Measurements from ENCODE around the gene CTDNEP1. TPM values are rescaled to one million over a fixed set of nuclear protein-coding genes. Genes with fewer than 3 reads are reported as not detected.

Gene CTDNEP1
- total RNA-seq, 2 experiments from 2014 or later = 79.3 to 80.7 TPM

GRCh38 chr17:7208027-7208571, 43.4 kb downstream of the CTDNEP1 start:
- Histone ChIP-seq H3K9me3 (ENCODE audit: control insufficient read depth in 1 of 2, insufficient read depth in 1 of 2, low read length in 2 of 2) (no peaks in the 10 kb centered on the region), H3K27ac (ENCODE audit: low read depth in 1 of 2, low read length in 2 of 2) (no peak overlapping the region), H3K4me1 (ENCODE audit: insufficient read depth, low read length) (peaks cover 40% of the 10 kb centered on the region), H3K36me3 (ENCODE audit: insufficient read depth, low read length) (peaks cover 2% of the 10 kb centered on the region), H3K27me3 (ENCODE audit: control insufficient read depth in 1 of 2, insufficient read depth in 2 of 2, low read length in 2 of 2) (no peaks in the 10 kb centered on the region), H3K4me3 (ENCODE audit: low read length) (no peak overlapping the region)
- CTCF ChIA-PET = no interaction called here
- Mint-ChIP-seq H3K9me3 (no peaks in the 10 kb centered on the region), H3K27ac (peak overlapping the region; percentile 43), H3K4me3 (no peak overlapping the region), H3K27me3 (peaks cover 5% of the 10 kb centered on the region), H3K36me3 (ENCODE audit: low read depth) (peaks cover 8% of the 10 kb centered on the region), H3K4me1 (ENCODE audit: low read depth) (peaks cover 43% of the 10 kb centered on the region)
- no peak for TF ChIP-seq CTCF (IDR thresholded peaks at IDR 0.05)
- intact Hi-C loops (cut with DNase I, micrococcal nuclease) = no loop called here
- POLR2A ChIA-PET = no interaction called here
- DNase-seq = peak in 1 of 14 experiments; percentile 57
- no peak for ATAC-seq (ENCODE audit: poor library complexity)

GRCh38 chr17:7207120-7208001, 44.2 kb downstream of the CTDNEP1 start:
- Histone ChIP-seq H3K4me3 (ENCODE audit: low read length) (no peak overlapping the region), H3K36me3 (ENCODE audit: insufficient read depth, low read length) (peaks cover 2% of the 10 kb centered on the region), H3K27ac (ENCODE audit: low read depth in 1 of 2, low read length in 2 of 2) (peak overlapping the region in 1 of 2 donors; percentile 86), H3K9me3 (ENCODE audit: control insufficient read depth in 1 of 2, insufficient read depth in 1 of 2, low read length in 2 of 2) (no peaks in the 10 kb centered on the region), H3K4me1 (ENCODE audit: insufficient read depth, low read length) (peaks cover 39% of the 10 kb centered on the region), H3K27me3 (ENCODE audit: control insufficient read depth in 1 of 2, insufficient read depth in 2 of 2, low read length in 2 of 2) (no peaks in the 10 kb centered on the region)
- peak in 2 of 14 experiments; percentile 42 to 61 for DNase-seq
- peaks cover 14% of the 10 kb centered on the region for H3K36me3 Mint-ChIP-seq (ENCODE audit: low read depth)
- ChIA-PET POLR2A (no interaction called here), CTCF (no interaction called here)
- H3K27me3 Mint-ChIP-seq = peaks cover 5% of the 10 kb centered on the region
- intact Hi-C loops (cut with DNase I, micrococcal nuclease) = no loop called here
- no peaks in the 10 kb centered on the region for H3K9me3 Mint-ChIP-seq
- no peak for TF ChIP-seq CTCF (IDR thresholded peaks at IDR 0.05)
- H3K4me3 Mint-ChIP-seq = no peak overlapping the region
- peak overlapping the region; percentile 87 for H3K27ac Mint-ChIP-seq
- no peak for ATAC-seq (ENCODE audit: poor library complexity)
- H3K4me1 Mint-ChIP-seq (ENCODE audit: low read depth) = peaks cover 45% of the 10 kb centered on the region

GRCh38 chr17:7205561-7205960, 46.0 kb downstream of the CTDNEP1 start:
- intact Hi-C loops (cut with DNase I, micrococcal nuclease) = loop anchor here (1.0 kb wide), 3 partner anchors 9 to 230 kb away; partner anchors contain the start of genes DVL2 (in 1 of the 2) and TMEM102 (in 1 of the 2)
- Mint-ChIP-seq H3K36me3 (ENCODE audit: low read depth) (peaks cover 15% of the 10 kb centered on the region), H3K4me1 (ENCODE audit: low read depth) (peaks cover 41% of the 10 kb centered on the region), H3K9me3 (no peaks in the 10 kb centered on the region), H3K27ac (peak overlapping the region; percentile 87), H3K27me3 (no peaks in the 10 kb centered on the region), H3K4me3 (peak overlapping the region; percentile 83)
- H3K36me3 ChIP-seq (ENCODE audit: insufficient read depth, low read length) = peaks cover 2% of the 10 kb centered on the region
- CTCF ChIA-PET = interaction anchor here (2.6 kb wide), 1 partner anchor 9 kb away, joined by 13 read pairs; no protein-coding TSS in a partner anchor
- no peaks in the 10 kb centered on the region for H3K9me3 ChIP-seq (ENCODE audit: control insufficient read depth in 1 of 2, insufficient read depth in 1 of 2, low read length in 2 of 2)
- peak overlapping the region; percentile 66 for H3K4me3 ChIP-seq (ENCODE audit: low read length)
- DNase-seq (no peak), ATAC-seq (ENCODE audit: poor library complexity) (no peak)
- peak overlapping the region; percentile 86 to 95 for H3K27ac ChIP-seq (ENCODE audit: low read depth in 1 of 2, low read length in 2 of 2)
- POLR2A ChIA-PET = interaction anchor here (0.9 to 1.3 kb wide), 3 partner anchors 9 to 29 kb away, joined by 3 to 6 read pairs (median 4); partner anchors contain the start of genes ACADVL, DLG4 and DVL2
- no peaks in the 10 kb centered on the region for H3K27me3 ChIP-seq (ENCODE audit: control insufficient read depth in 1 of 2, insufficient read depth in 2 of 2, low read length in 2 of 2)
- no peak for TF ChIP-seq CTCF (IDR thresholded peaks at IDR 0.05)
- H3K4me1 ChIP-seq (ENCODE audit: insufficient read depth, low read length) = peaks cover 31% of the 10 kb centered on the region

Measured in CD4-positive, alpha-beta T cell (primary cell).